CD4-positive, alpha-beta T cell treated with Interleukin-17A for 1 hour (primary cell): ENCODE results near the gene SYT7.

Experiments used
- DNase-seq: peaks from one replicate; pipeline ENCODE4 v3.0.0-alpha.2; 2020

The SYT7 gene

DNA sequence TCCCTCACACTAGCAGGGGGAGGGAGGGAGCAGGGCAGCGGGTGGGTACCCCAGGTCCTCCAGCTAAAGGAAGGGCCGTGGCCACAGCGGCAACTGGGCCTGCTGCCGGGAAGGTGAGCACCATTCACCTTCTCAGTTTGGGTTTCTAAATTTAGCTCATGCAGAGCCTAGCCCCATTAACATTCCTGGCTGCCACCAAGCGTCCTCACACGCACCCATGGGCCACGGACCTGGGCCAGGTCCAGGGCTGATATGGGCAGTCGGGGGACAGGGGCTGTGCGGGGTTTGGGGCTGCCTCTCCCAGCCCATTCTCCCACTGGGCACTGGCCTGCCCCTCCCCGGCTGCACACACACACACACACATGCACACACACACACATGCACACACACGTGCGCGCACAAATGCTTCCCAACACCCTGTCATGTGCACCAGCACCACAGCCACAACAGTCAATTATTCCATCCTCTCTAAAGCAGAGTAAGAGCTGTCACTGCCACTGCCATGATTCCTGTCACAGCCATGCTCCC lies 28.7 kb downstream of the SYT7 start:
- no peak for DNase-seq

DNA sequence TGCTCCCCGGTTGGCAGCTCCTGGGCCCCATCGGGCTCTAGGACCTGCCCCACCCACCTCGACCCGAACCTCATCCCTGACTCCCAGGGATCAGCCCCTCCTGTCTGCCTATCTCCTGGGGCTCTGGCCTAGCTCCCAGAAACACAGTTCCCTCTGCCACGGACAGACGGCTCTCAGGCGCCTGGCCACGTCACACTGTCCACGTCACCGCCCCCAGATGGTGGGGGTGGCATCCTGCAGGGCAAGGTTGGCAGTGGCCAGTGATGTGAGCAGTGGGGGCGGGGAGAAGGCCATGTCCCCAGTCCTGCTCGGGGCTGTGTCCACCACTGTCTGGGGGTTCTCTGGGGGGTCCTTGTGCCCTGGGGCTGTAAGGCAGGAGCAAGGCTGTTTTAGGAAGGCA lies 29.2 kb downstream of the SYT7 start:
- DNase-seq: no peak

DNA sequence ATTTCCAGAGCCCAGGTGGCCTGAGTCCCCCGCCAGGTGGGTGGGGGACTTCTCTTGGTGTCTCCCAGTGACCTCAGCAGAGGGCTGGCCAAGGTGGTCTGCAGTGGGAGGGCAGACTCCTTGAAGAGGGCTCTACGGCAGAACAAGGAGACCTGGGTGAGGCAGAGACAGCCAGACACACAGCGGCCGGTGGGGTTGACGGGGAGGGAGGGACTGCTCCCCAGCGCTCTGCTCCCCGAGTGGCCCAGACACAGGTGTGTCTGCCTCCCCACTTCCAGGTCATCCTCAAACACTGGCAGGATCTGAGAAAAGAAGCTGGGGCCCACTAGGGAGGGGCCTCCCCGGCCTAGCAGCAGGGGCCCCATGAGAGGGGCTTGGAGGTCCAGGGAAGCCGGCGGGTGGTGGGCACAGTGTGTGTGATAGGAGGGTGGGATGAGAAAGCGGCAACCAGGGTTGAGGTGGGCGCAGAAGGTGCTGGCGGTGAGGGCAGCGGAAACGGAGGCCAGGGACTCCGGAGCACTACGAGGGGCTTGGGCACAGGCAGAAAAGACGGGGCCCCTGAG lies 30.1 kb downstream of the SYT7 start:
- no peak for DNase-seq

DNA sequence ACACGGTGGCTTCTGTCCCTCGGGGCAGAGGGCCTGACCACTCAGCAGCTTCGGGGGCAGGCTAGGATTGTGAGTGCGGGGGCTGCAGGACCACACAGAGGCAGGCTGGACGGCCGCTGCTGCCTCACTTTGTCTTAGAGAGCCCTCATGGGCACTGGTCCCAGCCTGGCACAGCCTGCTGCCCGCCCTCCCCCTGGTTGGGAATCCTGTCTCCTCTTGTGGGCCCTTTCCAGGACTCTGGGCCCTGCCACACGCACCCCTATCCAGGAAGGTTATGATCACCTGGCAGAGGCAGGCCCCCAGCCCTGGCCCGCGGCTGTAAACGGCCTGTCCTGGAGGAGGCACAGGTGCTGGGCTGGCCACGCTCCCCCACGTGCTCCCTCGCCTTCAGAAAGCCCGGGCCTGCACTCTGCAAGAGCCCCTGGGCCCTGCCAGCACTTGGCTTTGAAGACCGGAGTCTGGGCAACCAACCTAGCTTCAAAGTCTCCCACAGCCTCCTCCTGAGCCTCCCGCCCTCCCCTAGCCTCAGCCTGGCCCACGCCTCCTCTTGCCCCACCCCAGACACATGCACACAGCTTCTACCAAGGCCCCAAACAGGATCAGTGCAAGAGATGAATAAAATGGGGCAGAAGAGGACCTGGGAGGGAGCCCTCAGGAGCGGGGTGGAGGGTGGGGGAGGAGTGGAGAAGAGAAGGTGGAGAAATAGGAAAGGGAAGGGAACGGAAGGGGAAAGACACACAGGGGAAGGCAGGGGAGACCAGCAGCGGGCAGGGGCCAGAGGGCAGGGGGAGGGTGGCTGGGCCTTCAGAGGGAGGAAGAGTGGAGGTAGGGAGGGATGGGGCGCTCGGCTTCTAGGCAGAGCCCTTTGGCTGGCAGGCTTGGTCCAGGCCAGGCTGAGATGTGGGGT lies 31.0 kb downstream of the SYT7 start:
- DNase-seq: no peak

DNA sequence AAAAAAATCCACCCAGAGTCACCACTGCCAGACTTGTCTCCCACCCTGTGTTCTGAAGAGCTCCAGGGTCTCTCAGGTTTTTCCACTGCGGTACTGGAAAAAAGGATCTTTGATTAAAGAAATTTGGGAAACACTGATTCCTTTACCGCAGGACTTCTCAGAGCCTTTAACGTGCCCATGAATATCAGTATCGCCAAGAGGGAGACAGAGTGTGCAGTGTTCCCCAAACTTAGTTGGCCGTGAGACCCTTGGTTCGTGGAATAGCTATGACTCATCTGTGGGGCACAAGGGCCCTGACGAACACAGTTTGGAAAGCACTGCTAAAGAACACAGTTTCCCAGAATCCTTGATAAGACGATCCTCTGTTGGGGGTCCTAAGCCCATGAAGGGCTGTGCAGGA lies 31.7 kb downstream of the SYT7 start:
- DNase-seq: no peak

DNA sequence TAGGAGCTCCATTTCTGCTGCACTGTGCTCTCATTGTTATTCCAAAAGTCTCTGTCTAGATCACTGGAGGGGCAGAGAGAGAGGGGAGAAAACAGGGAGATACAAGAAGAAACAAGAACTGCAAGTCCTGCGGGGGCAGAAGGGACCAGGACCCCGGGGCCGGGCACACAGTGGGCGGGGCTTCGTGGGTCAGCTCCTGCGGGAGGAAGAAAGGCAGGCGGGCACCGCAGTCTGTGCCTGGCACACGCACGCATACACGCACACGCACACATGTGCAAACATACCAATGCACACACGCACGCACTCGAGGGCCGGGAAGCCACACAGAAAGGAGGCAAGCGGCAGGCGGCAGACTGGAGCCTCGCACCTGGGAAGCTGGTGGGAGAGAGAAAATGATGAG lies 33.6 kb downstream of the SYT7 start:
- DNase-seq: no peak

DNA sequence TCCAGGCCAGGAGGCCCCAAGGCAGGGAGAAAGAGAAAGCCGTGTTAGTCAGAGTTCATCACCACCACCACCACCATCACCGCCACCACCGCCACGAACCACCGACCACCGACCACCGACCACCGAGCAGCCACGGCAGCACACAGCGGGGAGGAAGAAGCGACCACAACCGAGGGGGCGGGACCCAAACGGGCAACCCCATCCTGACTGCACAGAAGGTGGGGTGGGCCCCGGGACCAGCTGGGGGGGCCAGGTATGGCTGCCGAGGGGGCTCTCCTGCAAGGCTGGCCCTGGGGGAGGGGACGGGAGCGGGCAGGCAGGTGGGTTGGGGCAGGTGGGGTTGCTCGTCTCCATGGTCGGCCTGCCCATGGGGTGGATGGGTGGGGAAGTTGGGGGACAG lies 34.2 kb downstream of the SYT7 start:
- DNase-seq: no peak

DNA sequence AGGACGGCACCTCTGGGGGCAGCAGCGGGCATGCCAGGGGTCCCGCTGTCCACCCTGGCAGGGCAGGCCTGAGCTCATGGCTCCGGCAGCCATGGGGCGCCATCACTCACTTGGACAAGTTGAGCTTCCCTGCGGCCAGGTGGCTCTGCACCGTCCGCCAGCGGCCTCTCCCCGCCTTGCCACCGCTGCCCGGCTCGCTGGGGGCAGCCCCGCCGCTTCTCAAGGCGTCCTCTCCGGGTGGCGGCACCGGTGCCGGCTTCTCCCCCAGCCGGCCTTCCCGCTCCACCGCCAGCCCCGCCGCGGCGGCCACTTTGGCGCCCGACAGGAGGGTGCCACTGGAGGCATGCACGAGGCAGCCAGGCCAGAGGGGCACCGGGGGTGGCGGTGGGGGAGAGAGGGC lies 35.0 kb downstream of the SYT7 start:
- DNase-seq: no peak

DNA sequence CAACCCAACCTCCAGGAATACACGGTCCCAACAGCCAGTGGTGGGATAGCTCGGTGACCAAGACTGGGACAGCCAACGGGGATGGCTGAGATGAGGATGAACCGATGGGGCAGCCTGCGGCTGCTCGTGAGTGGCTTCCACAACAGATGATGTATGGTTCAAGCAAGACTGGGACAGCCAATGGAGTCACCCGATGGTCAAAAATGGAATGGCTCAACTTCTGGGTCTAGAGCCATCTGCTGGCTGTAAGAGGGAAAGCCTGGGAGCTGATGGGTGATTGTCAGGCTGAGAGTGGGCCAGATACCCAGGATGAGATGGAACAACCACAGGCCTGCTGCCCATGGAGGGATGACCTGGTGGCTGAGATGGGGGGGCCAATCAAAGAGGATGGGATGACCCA lies 35.5 kb downstream of the SYT7 start:
- DNase-seq: no peak

DNA sequence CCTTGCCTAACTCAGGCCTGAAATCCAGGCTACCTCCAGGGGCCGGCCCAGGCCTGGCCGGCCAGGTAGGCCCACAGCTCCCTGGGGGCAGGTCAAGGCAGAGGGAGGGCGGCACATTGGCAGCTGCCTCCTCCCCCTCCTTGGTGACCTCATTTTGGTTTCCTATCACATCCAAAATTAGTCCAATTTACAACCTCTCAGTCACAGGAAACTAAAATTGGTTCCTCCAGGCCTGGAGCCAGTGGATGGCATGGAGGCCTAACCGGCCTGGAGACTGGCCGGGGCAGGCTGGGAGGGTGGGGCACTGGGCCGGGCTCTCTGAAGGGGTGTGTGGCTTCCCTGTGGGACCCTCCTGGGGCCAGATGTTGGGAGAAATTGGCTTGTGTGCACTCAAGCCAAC lies 36.4 kb downstream of the SYT7 start:
- DNase-seq: no peak

DNA sequence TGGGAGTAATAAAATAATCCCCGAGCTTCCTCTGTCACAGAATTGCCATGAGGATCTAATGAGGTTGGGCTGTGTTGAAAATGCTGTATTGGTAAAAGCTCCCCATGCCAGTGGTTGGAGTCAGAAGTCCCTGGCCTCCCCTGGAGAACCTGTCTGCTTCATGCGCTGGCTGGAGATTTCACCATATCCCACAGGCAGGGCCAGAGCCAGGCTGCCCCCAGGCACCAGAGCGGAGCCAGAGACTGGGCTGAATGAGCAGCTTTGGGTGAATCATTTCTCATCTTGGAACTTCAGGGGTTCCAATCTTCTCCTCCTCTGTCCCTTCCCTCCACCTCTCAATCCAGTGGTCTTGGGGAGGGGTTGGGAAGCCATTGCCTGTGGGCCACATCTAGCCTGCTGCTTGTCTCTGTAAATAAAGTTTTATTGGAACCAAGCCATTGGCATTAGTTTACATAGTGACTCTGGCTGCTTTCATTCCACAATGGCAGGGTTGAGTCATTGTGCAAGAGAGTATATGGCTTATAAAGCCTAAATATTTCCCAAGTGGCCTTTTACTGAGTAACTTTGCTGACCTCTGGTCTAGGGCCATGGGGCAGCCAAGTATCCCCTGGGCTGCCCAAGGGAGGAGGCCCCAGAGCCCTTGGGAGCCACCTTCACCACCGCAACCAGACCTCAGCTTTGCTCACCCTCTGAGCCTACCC lies 37.1 kb downstream of the SYT7 start:
- no peak for DNase-seq

DNA sequence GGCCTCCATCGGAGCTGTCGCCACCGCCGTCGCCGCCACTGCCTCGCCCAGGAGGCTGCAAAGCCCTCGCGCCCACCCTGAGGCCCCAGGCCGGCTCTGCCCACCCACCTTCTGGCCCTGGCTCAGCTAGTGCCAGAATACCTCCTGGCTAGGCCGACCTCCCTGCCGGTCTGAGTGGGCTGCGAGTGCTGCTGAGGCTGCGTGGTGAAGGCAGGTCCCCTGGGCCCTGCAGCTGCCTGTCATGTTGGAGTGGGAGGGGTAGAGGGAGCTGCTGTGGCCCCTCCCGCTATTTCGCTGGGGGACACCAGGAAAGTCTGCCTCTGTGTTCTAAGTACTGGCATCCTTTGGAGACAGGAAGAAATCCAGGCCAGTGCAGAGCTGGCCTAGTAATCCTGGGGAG lies 38.2 kb downstream of the SYT7 start:
- DNase-seq: no peak

DNA sequence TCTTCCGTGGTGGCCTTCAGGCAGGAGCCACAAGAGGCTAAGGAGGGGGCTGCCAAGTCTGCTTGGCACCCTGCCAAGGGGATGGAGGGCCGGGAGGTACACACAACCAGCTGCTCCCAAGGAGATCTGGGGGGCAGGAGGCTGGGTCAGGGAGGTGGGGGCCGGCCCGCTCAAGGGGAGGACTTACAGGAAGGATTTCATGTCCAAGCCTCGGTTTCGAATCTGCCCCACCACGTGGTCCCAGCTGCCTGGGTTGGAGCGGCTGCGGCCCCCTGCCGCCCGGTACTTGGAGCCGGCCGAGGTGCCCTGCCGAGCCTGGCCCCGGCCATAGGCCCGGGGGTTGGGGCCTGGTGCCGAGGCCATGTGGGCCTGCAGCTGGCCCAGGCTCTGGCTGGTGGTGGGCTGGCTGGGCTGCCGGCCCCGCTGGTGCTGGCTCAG lies 38.8 kb downstream of the SYT7 start:
- no peak for DNase-seq

DNA sequence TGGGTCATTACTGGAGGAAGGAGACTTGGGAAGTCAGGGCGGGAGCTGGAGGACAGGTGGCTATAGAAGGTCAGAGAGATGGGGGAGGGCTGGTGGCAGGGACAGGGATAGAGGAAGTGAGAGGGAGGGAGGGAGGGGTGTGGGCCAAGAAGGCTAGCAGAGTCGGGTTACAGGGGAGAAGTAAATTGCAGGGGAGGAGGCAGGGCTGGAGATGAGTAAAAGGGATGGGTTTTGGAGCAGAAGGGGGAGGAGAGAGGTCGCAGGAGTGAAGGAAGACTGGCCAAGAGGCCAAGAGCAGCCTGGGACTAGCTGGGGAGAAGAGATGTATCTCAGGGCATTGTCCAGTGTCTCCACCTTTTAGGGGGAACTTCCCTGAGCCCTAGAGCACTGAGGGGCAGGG lies 39.3 kb downstream of the SYT7 start:
- DNase-seq: no peak

DNA sequence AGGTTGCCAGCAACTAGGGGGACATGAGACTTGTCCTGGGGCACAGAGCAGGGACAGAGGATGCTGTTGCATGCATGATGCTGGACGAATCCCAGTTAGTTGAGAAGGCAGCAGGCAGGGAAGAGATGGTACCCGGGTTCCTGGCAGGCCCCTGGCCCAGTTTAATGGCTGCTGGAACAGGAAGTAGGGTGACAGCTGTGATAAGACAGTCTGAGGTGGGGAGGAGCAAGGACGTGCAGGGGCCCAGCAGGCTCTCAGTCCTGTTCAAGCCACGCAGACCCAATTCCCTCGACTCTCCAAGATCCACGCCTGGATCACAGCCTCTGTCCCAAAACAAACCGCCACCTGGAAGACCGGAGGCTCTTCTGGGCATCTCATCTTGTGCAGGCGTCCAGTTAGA lies 40.3 kb downstream of the SYT7 start:
- DNase-seq: no peak

DNA sequence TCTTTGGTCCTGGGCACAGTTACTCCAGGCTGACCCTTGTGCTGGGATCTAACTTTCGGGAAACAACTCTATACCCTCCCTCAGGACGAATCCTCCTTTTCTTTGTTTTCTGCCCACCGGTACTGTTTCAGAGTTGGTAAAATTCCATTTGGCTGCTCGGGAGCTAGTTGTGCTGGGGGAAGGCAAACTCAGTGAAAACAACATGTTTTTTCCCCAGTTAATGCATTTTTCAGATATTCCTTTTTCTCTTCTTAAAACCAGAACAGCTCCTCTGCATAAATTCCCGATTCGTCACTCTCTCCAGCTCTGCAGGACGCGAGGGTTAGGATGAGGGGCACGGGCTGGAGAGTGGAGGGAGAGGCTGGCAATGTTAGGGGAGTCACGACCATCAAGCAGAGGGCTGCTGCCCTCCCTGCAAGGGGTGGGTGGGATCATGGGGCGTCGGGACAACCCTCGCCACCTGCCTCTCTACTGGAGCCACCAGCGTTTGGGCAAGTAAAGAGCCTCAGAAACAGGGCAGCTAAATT lies 41.0 kb downstream of the SYT7 start:
- DNase-seq: no peak

DNA sequence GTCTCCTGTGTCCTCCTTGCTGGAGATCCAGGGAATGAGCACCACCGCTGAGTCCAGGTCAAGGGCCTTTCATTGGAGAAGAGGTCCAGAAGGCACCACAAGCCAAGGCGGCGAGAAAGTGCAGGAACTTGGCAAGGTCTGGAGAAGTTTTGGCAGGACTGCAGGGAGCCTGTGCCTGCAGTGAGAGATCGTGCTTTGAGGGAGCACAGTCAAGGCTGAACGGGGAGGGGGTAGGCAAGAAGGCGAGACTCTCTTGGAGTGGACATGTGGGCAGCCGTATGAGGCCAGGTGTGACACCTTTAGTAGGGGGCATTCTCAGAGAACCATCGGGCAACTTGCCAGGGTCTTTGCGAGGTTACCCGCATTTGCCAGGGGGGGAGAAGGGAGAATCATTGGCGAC lies 41.9 kb downstream of the SYT7 start:
- DNase-seq: no peak

DNA sequence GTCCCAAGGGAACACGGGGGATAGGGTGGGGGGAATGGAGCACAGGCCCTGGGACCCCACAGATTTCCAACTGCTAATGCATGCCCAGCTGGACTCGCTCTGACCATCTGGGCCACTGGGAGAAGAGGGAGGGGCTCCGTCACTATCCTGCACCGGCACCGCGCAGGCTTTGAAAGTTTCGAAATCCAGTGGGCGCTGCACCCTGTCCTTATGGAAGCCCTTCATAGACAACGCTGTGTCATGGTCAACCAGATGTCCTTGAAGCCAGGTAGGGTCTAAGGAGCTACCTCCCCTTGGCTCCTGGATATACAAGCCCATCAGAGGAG lies 42.3 kb downstream of the SYT7 start:
- DNase-seq: no peak

DNA sequence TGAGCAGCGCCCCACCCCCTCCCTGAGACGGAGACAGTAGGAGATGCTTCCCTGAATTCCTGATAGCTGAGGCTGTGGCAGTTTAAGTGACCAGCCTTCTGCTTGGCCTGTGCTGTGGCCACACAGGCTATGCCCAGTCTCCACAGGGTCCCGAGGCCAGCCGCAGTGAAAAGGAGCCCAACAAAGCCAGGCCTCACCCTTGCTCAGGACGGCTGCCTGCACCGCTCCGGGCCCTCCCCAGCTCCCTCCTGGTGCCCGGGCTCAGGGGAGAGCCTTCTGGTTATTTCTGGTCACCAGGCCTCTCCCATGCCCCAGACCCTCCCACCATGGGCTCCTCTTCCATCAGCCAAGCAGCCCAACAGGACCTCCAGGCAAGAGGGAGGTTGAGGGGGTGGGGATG lies 43.5 kb downstream of the SYT7 start:
- no peak for DNase-seq

DNA sequence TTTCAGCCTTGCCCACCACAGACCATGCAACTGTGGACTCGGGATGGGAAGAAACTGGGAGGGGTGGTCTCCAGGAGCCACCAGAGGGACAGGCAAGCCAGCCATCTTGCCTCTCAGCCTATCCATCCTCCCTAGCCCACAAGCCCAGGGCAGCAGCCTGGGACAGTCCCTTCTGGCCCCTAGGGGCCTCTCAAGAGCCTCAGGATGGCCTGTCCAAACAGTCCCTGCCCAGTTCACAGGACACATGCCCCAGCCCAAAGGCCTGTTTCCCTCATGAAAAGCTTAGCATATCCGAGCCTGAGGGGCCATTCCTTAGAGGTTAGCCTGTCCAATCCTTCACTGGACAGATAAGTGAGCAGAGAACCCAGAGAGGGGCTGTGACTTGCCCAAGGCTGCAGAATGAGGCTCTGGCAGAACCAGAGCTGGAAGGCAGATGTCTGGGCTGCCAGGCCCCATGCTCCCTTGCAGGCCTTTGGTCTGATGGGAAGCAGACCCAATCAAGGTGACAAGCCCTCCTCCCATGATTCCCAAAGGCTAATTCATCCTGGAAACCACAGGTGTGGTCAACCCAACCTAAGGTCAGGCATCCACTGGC lies 44.1 kb downstream of the SYT7 start:
- DNase-seq: no peak

DNA sequence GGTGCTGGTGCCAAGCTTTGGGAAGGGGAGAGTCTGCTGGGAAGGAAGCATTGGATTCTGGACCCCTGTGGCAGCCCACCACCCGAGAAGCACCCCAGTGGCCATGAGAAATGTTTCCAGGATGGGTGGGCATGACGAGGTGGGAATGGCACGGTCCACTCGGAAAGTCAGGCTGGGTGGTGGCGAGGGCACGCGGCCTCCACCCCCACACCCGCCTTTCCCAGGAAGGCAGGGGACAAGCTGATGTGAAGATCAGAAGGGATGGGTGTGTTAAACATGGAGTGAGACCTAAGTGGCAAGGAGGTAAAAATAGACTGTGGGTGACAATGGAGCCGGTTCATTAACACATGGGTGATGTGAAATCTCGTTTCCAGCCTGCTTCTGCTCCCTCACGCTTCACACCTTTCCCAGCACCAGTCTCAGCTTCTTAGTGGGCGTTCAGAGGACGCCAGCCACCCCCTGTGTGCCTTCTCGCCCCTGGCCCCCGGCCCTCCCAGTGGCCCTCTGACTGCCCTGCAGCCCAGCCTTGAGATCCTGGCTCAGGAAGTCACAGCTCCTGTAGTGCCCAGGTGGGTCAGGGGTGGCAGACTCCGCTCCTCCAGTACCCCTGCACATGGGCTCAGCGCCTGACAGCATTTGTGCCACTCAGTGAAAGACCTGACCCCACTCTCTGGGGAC lies 44.7 kb downstream of the SYT7 start:
- DNase-seq: no peak

DNA sequence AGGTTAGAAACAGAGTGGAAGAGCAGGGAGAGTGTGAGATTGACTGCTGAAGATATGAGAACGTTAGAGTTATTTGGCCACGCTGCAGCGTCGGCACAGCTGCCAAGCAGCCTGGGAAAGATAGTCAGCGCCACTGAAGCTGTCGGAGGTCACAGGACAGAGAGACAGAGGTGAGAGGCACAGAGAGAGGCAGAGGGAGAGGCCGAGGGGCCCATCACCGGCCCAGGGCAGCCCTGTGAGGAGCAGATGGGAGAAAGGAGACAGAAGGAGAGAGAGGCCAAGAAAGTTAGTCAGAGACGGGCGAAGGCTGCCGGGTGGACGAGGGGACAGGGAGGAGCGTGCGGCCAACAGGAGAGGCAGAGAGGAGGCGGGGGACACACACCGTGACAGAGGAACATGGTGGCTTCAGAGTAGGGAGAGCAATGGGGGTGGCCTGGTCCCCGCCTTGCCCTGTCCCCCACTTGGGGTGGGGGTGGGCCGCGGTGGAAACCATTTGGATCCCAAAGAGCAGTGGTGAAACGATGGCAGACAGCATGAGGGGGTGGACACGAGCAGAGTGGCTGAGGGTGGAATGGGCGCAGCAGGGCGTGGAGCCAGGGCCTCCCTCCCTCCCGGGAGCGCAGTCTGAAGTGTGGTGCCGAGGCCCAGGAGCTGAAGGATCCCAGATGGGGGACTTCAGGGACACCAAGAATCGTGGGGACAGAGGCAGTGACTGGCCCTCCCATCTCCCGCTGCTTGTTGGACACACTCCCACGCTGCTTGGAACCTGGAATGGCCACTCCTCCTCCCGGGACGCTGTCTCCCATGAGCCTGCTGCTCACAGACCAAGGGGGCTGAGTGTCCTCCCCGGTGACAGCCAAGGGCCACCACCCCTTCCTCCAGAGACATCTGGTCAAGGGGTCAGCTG lies 45.7 kb downstream of the SYT7 start:
- DNase-seq: no peak
